ENCODE measurements around the gene OVCA2. TPM values are rescaled to one million over a fixed set of nuclear protein-coding genes. Genes with fewer than 3 reads are reported as not detected.

The OVCA2 gene
- total RNA-seq, 4 donors from 2014 or later = 7.9 to 27.4 (median 19.8) TPM

DNA sequence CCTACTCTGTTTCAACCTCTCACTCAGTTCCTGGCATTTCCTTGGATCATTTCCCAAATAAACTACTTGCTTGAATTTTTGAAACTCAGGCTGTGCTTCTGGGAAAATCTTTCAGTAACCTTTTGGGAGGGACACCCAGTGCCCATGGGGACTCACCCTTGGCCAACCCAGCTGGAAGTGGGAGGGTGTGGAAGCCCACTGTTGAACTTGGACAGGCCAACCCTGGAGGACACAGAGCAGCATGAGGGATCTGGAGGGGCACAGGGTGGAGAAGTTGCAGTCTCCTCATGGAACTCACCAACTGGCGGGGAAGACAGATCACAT, 27.9 kb upstream of the OVCA2 start:
- Histone ChIP-seq H3K27me3 (no peaks in the 10 kb centered on the region), H3K36me3 (no peaks in the 10 kb centered on the region), H3K27ac (no peak overlapping the region), H3K4me3 (no peak overlapping the region), H3K9me3 (no peaks in the 10 kb centered on the region), H3K4me1 (no peaks in the 10 kb centered on the region)
- no peak for DNase-seq
- intact Hi-C loops (cut with DNase I; ENCODE audit: low total_unique reads) = no loop called here
- TF ChIP-seq CTCF (IDR thresholded peaks at IDR 0.05) = no peak
- TF ChIP-seq POLR2A (IDR thresholded peaks at IDR 0.05) = no peak

GRCh38 chr17:2015314-2015713, 26.5 kb upstream of the OVCA2 start:
- intact Hi-C loops (cut with DNase I; ENCODE audit: low total_unique reads) = no loop called here
- no peak for DNase-seq
- Histone ChIP-seq H3K27me3 (no peaks in the 10 kb centered on the region), H3K4me1 (no peaks in the 10 kb centered on the region), H3K4me3 (no peak overlapping the region), H3K36me3 (no peaks in the 10 kb centered on the region), H3K9me3 (no peaks in the 10 kb centered on the region), H3K27ac (no peak overlapping the region)
- no peak for TF ChIP-seq POLR2A (IDR thresholded peaks at IDR 0.05)
- TF ChIP-seq CTCF (IDR thresholded peaks at IDR 0.05) = no peak

- no peak for DNase-seq
- H3K27me3 ChIP-seq = no peaks in the 10 kb centered on the region
- H3K4me1 ChIP-seq = no peaks in the 10 kb centered on the region
- intact Hi-C loops (cut with DNase I; ENCODE audit: low total_unique reads) = no loop called here
- H3K27ac ChIP-seq = no peak overlapping the region
- no peaks in the 10 kb centered on the region for H3K9me3 ChIP-seq
- no peak overlapping the region for H3K4me3 ChIP-seq
- TF ChIP-seq CTCF (IDR thresholded peaks at IDR 0.05) = no peak
- no peak for TF ChIP-seq POLR2A (IDR thresholded peaks at IDR 0.05)
- H3K36me3 ChIP-seq = no peaks in the 10 kb centered on the region
Measured at GRCh38 chr17:2016494-2016893, 25.3 kb upstream of the OVCA2 start.

DNA sequence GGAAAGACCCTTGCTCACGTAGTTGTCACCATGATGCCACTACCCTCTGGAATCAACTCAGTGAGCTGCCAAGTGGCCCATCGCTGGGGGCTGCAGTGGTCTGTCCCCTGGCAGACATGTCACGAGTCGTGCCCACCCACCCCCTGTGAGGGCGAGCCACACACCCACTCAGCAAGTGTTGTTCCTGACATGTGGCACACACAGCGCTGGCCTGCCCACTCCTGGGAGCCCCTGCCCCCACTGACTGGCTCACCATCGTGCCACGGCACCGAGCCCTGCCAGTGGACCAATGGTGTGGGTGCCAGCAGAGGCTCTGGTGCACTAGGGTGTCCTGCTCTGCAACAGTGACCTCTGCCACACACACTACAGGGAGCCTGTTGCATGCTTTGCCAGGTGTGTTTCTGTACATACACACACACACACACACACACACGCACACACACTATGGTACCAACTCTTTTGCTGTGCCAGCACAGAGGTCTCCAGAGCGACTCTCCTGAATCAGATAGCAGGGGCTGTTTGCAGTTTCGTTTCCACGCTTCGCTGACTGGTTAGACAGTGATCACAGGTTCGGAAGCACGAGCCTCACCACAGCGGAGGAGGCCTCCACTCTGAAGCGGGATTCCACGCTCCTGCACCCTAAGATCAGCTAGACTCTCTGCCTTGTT, 24.4 kb upstream of the OVCA2 start:
- TF ChIP-seq CTCF (IDR thresholded peaks at IDR 0.05) (no peak), POLR2A (IDR thresholded peaks at IDR 0.05) (no peak)
- Histone ChIP-seq H3K9me3 (no peaks in the 10 kb centered on the region), H3K4me3 (no peak overlapping the region), H3K4me1 (no peaks in the 10 kb centered on the region), H3K27me3 (no peaks in the 10 kb centered on the region), H3K27ac (no peak overlapping the region), H3K36me3 (no peaks in the 10 kb centered on the region)
- intact Hi-C loops (cut with DNase I; ENCODE audit: low total_unique reads) = no loop called here
- DNase-seq = no peak

DNA sequence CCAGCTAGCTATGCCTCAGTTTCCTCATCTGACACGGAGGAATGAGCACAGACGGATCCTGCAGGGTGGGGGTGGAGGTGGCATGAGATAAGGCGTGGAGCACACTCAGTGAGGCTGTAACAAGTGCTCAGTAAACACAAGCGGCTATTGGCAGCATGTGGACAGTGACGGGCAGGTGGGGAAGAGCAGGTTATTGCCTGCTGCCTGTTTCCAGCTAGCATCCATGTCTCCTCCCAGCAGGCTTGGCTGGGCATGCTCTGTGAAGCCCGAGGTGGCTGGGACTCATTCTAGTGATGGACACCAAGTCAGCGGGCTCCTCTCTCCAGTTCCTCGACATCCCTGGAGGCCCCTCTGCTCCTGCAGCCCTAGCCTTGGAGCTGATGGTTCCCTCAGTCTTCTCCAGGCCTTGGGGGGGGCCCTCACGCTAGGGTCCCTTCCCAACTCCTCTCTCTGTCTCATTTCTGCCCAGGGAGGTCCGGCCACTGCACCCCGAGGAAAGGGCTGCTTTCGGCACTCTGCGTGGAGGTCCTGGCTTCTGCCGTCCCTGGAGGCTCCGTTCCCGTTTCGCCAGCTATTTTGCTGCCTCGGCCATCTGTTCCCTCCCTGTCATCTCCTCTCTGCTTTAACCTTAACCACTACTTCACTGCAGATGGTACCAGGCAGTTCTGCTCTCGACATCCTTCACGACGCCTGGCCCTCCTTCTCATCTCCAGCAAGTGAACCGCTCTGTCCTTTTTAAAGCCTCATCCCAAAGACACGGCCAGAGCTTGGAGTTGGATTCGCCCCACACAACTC, 22.9 kb upstream of the OVCA2 start:
- TF ChIP-seq CTCF (IDR thresholded peaks at IDR 0.05) = no peak
- Histone ChIP-seq H3K4me3 (no peak overlapping the region), H3K9me3 (no peaks in the 10 kb centered on the region), H3K36me3 (no peaks in the 10 kb centered on the region), H3K27ac (no peak overlapping the region), H3K4me1 (peaks cover 0 to 4% of the 10 kb centered on the region in 2 donors), H3K27me3 (no peaks in the 10 kb centered on the region)
- DNase-seq = no peak
- intact Hi-C loops (cut with DNase I; ENCODE audit: low total_unique reads) = no loop called here
